GM23338 (cell line): ENCODE measurements around the gene SERBP1.

Source experiments
- CREB1 ChIP-seq: fragments of 250-450 bp; sonication (Bioruptor Pico); IDR thresholded peaks from 2 replicates; pipeline ENCODE4 v1.5.0; 2020; ENCODE audit warnings: low read depth, mild to moderate bottlenecking, moderate library complexity
- EZH2 ChIP-seq: fragments of 200-600 bp; sonication (generic); IDR thresholded peaks from one replicate; pipeline ENCODE4 v1.8.0; 2017; ENCODE audit warnings: antibody characterized with exemption, mild to moderate bottlenecking, low read depth; ENCODE audit not compliant: unreplicated experiment
- EZH2phosphoT487 ChIP-seq: fragments of 200-600 bp; sonication (generic); IDR thresholded peaks from one replicate; pipeline ENCODE4 v1.8.1; 2018; ENCODE audit warnings: antibody characterized with exemption; ENCODE audit not compliant: unreplicated experiment
- JUNB ChIP-seq: IDR thresholded peaks from one replicate; pipeline ENCODE4 v1.6.1; 2016; ENCODE audit warnings: antibody characterized with exemption; ENCODE audit not compliant: unreplicated experiment
- POLR2AphosphoS5 ChIP-seq: IDR thresholded peaks from 2 replicates; pipeline ENCODE4 v1.6.1; 2016; ENCODE audit warnings: antibody characterized with exemption, low read depth
- ZNF331 ChIP-seq: fragments of 250-450 bp; sonication (Bioruptor Pico); IDR thresholded peaks from 2 replicates; pipeline ENCODE4 v1.5.0; 2020; ENCODE audit warnings: low read depth, mild to moderate bottlenecking, moderate library complexity
- TF ChIP-seq, protein P1 (sequence below), 2 experiments: fragments of 200-600 bp in 1 of 2; sonication (generic) in 1 of 2; conservative IDR thresholded peaks; 2 replicates each; pipeline versions ENCODE4 v1.5.1 to v1.6.1; 2016 to 2017; ENCODE audit warnings: antibody characterized with exemption in 2 of 2, low read depth in 2 of 2, mild to moderate bottlenecking in 2 of 2, moderate library complexity in 1 of 2
- TF ChIP-seq, protein P2 (sequence below): IDR thresholded peaks from one replicate; pipeline ENCODE4 v1.6.1; 2018; ENCODE audit warnings: antibody characterized with exemption; ENCODE audit not compliant: unreplicated experiment
- TF ChIP-seq, protein P3 (sequence below): IDR thresholded peaks from 2 replicates; pipeline ENCODE4 v1.6.1; 2016; ENCODE audit warnings: antibody characterized with exemption

DNA sequence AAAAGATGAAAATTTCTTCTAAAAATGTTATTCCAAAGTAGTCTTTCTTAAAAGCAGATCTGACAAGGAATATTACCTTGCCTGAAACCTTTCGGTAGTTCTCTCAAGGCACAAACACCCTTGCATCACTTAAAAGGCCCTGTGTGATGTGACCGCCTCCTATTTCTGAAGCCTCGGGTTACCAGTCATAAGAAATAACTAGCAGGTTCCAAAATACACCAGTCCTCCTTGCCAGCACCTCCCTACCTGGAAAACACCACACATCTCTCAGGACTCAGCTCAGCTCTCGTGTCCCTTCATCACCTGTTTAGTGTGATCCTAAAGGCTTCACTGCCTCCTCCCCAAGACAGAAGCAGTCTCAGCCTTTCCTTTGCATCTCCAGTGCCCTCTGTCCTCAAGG is 35.7 kb downstream of the SERBP1 start:
- TF ChIP-seq, protein P1, sequence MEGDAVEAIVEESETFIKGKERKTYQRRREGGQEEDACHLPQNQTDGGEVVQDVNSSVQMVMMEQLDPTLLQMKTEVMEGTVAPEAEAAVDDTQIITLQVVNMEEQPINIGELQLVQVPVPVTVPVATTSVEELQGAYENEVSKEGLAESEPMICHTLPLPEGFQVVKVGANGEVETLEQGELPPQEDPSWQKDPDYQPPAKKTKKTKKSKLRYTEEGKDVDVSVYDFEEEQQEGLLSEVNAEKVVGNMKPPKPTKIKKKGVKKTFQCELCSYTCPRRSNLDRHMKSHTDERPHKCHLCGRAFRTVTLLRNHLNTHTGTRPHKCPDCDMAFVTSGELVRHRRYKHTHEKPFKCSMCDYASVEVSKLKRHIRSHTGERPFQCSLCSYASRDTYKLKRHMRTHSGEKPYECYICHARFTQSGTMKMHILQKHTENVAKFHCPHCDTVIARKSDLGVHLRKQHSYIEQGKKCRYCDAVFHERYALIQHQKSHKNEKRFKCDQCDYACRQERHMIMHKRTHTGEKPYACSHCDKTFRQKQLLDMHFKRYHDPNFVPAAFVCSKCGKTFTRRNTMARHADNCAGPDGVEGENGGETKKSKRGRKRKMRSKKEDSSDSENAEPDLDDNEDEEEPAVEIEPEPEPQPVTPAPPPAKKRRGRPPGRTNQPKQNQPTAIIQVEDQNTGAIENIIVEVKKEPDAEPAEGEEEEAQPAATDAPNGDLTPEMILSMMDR (conservative IDR thresholded peaks at IDR 0.05; ENCODE audit: low read depth in 2 of 2), result no peak
- TF ChIP-seq EZH2phosphoT487 (no peak), POLR2AphosphoS5 (no peak), CREB1 (no peak), EZH2 (no peak), JUNB (no peak), ZNF331 (CRISPR knock-in tag) (no peak)
- TF ChIP-seq, protein P2, sequence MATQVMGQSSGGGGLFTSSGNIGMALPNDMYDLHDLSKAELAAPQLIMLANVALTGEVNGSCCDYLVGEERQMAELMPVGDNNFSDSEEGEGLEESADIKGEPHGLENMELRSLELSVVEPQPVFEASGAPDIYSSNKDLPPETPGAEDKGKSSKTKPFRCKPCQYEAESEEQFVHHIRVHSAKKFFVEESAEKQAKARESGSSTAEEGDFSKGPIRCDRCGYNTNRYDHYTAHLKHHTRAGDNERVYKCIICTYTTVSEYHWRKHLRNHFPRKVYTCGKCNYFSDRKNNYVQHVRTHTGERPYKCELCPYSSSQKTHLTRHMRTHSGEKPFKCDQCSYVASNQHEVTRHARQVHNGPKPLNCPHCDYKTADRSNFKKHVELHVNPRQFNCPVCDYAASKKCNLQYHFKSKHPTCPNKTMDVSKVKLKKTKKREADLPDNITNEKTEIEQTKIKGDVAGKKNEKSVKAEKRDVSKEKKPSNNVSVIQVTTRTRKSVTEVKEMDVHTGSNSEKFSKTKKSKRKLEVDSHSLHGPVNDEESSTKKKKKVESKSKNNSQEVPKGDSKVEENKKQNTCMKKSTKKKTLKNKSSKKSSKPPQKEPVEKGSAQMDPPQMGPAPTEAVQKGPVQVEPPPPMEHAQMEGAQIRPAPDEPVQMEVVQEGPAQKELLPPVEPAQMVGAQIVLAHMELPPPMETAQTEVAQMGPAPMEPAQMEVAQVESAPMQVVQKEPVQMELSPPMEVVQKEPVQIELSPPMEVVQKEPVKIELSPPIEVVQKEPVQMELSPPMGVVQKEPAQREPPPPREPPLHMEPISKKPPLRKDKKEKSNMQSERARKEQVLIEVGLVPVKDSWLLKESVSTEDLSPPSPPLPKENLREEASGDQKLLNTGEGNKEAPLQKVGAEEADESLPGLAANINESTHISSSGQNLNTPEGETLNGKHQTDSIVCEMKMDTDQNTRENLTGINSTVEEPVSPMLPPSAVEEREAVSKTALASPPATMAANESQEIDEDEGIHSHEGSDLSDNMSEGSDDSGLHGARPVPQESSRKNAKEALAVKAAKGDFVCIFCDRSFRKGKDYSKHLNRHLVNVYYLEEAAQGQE, result no peak
- TF ChIP-seq, protein P3, sequence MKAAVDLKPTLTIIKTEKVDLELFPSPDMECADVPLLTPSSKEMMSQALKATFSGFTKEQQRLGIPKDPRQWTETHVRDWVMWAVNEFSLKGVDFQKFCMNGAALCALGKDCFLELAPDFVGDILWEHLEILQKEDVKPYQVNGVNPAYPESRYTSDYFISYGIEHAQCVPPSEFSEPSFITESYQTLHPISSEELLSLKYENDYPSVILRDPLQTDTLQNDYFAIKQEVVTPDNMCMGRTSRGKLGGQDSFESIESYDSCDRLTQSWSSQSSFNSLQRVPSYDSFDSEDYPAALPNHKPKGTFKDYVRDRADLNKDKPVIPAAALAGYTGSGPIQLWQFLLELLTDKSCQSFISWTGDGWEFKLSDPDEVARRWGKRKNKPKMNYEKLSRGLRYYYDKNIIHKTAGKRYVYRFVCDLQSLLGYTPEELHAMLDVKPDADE, result no peak
